Loucy (cell line): ENCODE measurements around the gene EEA1.

Source experiments
- CTCF ChIP-seq: fragments of 200-600 bp; sonication (generic); conservative IDR thresholded peaks from 2 replicates; pipeline ENCODE4 v1.5.1; 2014; ENCODE audit warnings: mild to moderate bottlenecking, antibody characterized with exemption, low read length
- EZH2phosphoT487 ChIP-seq: fragments of 200-600 bp; IDR thresholded peaks from 2 replicates; pipeline ENCODE4 v1.6.1; 2018; ENCODE audit warnings: antibody characterized with exemption, mild to moderate bottlenecking, moderate library complexity, borderline replicate concordance

- TF ChIP-seq CTCF = no peak
- no peak for TF ChIP-seq EZH2phosphoT487
Measured at GRCh38 chr12:92886131-92886530, 43.0 kb downstream of the EEA1 start.
